HEK293T (cell line): ENCODE measurements around the gene PIBF1.

Source experiments
- ARNT ChIP-seq: fragments of 450-650 bp; IDR thresholded peaks from 2 replicates; pipeline ENCODE4 v1.6.1; 2017; ENCODE audit warnings: mild to moderate bottlenecking
- BHLHE40 ChIP-seq: fragments of 450-650 bp; IDR thresholded peaks from 2 replicates; pipeline ENCODE4 v1.6.1; 2016; ENCODE audit warnings: mild to moderate bottlenecking, moderate library complexity, borderline replicate concordance
- CTBP1 ChIP-seq: fragments of 450-650 bp; IDR thresholded peaks from 2 replicates; pipeline ENCODE4 v1.6.1; 2016; ENCODE audit warnings: borderline replicate concordance
- NFRKB ChIP-seq: fragments of 450-650 bp; IDR thresholded peaks from 2 replicates; pipeline ENCODE4 v1.6.1; 2016; ENCODE audit warnings: mild to moderate bottlenecking, moderate library complexity
- PKNOX1 ChIP-seq: fragments of 450-650 bp; IDR thresholded peaks from 2 replicates; pipeline ENCODE4 v1.6.1; 2016
- SP1 ChIP-seq: fragments of 450-650 bp; IDR thresholded peaks from 2 replicates; pipeline ENCODE4 v1.6.1; 2017
- SUZ12 ChIP-seq: fragments of 450-650 bp; IDR thresholded peaks from 2 replicates; pipeline ENCODE4 v1.6.1; 2016; ENCODE audit warnings: mild to moderate bottlenecking
- TARDBP ChIP-seq: fragments of 450-650 bp; IDR thresholded peaks from 2 replicates; pipeline ENCODE4 v1.6.1; 2016

DNA sequence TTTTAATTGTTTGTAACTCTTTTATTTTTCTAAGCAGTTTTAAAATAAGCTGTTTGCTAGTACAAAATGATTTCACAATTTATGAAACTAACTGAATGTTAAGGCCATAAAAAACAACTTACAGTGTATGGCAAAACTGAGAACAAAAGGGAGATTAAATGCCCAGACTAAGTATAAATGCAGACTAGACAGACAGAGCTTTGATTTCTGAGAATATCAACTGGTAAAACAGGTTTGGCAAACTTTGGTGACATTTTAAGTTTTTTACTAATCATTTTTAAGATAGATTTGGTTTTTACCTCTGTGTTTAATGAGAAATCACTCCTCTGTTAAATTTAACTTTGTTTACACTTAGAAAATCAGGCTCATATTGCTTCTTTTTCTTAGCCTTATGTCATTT lies 149.4 kb downstream of the PIBF1 start:
- TF ChIP-seq ARNT = no peak
- TF ChIP-seq NFRKB = no peak
- TF ChIP-seq BHLHE40 = no peak
- no peak for TF ChIP-seq SP1
- no peak for TF ChIP-seq TARDBP
- no peak for TF ChIP-seq PKNOX1
- no peak for TF ChIP-seq SUZ12
- TF ChIP-seq CTBP1 = no peak
